ENCODE results near the gene MCF2L.

MCF2L gene

GRCh38 chr13:113004126-113004525 is 35.1 kb downstream of the MCF2L start:
- DNase-seq (ENCODE audit: low spot score) = no peak
- no peak overlapping the region for H3K4me3 ChIP-seq
- TF ChIP-seq CTCF (IDR thresholded peaks at IDR 0.05) = no peak
- H3K27ac ChIP-seq = no peak overlapping the region

- Histone ChIP-seq H3K27ac (no peak overlapping the region), H3K4me3 (no peak overlapping the region)
- no peak for TF ChIP-seq CTCF (IDR thresholded peaks at IDR 0.05)
- no peak for DNase-seq (ENCODE audit: low spot score)
These were observed 36.3 kb downstream of the MCF2L start for GRCh38 chr13:113005076-113005865.

GRCh38 chr13:113005997-113006396 is 37.0 kb downstream of the MCF2L start:
- TF ChIP-seq CTCF (IDR thresholded peaks at IDR 0.05) = no peak
- H3K4me3 ChIP-seq = no peak overlapping the region
- DNase-seq (ENCODE audit: low spot score) = no peak
- H3K27ac ChIP-seq = no peak overlapping the region

GRCh38 chr13:113006660-113007059 is 37.6 kb downstream of the MCF2L start:
- Histone ChIP-seq H3K27ac (no peak overlapping the region), H3K4me3 (no peak overlapping the region)
- no peak for DNase-seq (ENCODE audit: low spot score)
- TF ChIP-seq CTCF (IDR thresholded peaks at IDR 0.05) = no peak

DNA sequence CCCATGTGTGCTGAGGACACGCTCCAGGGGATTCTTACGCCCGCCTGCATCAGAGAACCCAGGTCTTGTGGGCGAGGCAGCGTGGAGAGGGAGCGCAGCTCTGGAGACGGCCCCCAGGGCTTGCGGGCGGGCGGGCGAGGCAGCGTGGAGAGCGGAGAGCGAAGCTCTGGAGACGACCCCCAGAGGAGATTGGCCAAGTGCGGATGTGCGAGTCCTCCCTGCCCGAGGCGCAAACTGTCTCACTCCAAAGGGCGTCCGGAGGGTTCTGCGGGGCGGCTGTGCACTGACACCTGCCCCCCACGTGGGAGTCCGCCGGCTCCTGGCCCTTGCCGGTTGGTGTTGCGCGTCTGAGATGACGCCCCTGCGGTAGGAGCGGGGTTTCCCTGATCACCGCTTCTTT is 39.8 kb downstream of the MCF2L start:
- DNase-seq (ENCODE audit: low spot score) = no peak
- H3K27ac ChIP-seq = no peak overlapping the region
- no peak for TF ChIP-seq CTCF (IDR thresholded peaks at IDR 0.05)
- no peak overlapping the region for H3K4me3 ChIP-seq

DNA sequence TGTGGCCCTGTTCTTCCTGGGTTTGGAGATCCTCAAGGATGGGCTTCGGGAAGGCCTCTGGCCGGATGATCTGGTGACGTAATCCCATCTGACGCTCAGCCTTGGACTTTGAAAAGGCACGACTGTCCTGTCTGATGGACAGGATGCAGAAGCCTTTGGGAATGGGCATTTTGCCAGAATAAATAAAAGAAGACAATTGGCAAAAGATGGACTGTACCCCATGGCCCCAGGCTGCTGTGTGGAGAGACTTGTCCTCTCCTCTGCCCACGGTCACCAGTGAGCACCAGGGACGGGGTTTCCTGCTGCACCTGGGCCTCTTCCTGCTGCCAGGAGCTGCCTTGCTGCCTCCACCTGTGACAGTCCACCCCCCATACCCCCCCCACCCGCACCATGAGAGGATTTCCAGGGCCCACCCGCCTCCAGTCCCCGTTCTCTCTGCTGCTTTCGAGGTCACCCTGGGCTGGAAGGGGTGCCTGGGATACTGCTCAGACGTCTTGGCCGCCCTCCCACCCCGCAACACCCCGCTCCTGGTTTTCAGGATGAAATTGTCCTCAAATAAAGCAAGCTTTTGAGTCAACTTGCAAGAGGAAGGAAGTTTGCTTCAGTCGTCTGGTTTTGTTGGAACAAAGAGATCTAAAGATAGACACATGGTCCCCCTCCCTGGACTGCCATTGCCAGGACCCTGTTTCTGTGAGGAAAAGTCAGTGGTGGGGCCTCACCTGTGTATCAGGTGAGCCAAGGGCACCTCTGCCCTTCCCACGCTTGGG is 40.9 kb downstream of the MCF2L start:
- no peak for TF ChIP-seq CTCF (IDR thresholded peaks at IDR 0.05)
- H3K4me3 ChIP-seq = no peak overlapping the region
- no peak for DNase-seq (ENCODE audit: low spot score)
- no peak overlapping the region for H3K27ac ChIP-seq

DNA sequence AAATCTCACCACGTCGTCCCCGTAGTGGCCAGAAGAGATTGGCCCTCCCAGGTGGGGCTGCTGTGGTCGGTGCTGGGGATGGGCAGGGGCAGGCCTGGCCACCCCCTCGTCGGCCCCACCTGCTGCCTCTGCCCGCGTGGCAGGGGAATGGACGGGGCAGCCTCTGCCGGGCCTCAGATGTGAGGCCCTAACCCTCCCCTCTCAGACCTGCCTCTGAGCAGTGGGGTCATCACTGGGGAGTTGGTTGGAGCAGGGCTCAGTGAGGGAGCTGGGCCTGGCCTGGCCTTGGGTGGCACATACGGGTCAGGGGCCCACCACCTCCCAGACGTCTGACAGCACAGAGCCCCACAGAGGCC is 41.5 kb downstream of the MCF2L start:
- Histone ChIP-seq H3K4me3 (no peak overlapping the region), H3K27ac (no peak overlapping the region)
- TF ChIP-seq CTCF (IDR thresholded peaks at IDR 0.05) = no peak
- no peak for DNase-seq (ENCODE audit: low spot score)
